AG08395 (cell line): Measurements from ENCODE around the gene EFNA2.

ENCODE experiments used
- DNase-seq: peaks from one replicate; pipeline ENCODE4 v3.0.0; 2012; ENCODE audit warnings: mixed read lengths, low spot score

EFNA2 gene

DNA sequence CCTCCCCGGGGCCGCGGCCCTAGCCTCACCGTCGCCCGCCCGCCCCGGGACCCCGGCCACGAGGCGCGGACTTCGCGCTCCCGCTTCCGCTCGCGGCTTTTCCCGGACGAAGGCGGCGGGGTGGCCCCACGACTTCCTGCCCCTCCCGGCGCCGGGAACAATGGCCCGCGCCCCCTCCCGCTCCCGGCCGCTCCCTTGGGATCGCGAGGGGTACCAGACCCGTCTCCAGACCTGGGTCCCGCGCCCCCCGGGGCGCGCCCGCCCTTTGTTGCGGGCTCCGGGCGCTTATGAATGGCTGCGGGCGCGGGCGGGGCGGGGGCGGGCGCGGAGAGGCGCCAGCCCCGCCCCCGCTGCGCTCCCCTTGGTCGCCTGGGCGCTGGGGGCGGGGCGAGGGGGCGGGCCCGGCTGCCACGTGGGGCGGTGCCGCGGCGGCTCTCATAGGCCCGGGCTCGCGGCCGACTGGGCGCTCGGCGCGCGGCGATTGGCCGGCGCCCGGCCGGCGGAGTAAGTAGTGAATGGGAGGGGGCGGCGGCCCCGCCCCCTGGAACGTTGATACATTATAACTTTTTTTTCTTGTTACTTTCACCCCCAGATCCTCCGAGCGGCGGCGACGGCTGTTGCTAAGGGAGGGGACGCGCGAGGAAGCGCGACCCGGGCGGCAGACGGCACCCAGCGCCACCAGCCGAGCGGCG is 36.2 kb upstream of the EFNA2 start:
- DNase-seq, result peak; percentile 90

DNA sequence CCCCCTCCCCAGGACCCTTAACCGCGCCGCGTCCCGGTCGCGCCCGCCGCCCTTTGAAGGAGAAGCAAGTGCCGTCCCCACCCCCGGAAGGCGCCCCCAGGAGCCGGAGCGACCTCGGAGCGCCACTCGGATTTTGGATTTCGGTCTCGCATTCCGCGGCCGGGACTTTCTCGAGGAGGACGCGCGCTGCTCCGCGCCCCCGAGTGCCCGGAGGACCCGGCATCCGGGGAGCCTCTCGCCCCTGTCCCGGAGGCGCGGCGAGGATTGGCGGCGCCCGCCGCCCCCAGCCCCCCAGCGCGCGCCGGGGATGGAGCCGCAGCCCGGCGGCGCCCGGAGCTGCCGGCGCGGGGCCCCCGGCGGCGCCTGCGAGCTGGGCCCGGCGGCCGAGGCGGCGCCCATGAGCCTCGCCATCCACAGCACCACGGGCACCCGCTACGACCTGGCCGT is 35.7 kb upstream of the EFNA2 start:
- DNase-seq, result no peak

DNA sequence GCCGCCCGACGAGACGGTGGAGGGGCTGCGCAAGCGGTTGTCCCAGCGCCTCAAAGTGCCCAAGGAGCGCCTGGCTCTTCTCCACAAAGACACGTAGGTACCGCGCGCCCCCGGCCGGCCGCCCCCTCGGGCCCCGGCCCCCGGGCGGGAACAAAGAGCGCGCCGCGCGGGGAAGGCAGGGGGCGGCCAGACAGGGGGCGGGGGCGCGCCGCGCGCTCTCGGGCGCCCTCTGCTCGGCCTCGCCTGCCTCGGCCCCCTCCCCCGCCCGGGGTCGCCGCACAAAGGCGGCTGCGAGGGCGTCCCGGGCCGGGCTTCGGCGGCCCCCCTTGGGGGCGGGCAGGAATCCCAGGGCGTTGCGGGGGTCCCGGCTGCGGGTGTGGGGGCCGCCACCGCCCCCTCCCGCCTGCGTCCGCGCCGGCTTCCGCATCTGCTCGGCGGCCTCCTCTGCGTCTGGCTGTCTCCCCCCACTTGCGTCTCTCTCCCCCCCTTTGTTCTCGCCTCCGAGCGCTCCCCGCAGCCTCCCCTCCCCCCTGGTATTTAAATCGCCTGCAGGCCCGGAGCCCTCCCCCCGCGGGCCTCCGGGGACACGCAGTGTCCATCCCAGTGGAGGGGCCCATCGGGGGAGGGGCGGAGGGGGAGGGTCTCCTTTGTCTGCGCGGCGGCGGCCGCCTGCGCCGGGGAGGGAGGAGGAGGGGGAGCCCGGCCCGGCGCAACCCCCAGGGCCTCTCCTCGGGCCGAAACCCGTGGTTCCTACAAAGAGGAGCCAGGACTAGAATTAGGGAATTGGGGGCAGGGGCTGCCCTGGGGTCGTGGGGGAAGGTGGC is 35.0 kb upstream of the EFNA2 start:
- no peak for DNase-seq

DNA sequence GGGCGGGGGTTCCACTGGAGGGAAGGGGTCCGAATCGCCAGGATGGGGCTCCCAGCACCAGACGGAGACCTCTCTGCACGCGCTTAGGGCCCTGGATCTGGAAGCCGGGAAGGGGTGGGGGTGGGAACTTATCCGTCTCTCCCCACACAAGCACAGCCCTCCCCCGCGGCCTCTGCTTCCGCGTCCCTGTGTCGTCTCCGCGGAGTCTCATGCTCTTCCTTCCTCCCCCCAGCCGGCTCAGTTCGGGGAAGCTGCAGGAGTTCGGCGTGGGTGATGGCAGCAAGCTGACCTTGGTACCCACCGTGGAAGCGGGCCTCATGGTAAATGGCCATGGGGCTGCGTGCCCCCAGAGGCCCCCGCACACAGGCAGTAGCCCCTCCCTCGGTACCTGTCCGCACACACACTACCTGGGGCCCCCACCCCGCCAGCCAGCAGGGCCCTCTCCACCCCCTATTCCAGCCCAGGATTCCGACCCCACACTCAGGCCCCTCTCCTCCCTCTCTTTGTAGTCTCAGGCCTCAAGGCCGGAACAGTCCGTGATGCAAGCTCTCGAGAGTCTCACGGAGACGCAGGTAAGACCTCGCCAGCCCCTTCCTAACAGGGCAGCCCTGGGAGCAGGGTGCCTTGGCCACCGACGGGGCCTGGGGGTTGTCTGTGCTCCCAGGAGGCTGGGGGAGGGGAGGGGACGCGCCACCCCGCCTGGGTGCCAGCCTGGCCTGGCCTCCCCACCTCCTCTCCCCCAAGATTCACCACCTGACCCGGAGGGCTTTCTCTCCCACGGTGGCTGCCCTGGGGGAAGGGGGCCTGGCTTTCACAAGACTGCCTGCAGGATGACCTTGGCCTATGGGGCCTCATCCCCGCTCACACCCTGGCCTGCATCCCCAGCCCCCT is 34.1 kb upstream of the EFNA2 start:
- no peak for DNase-seq

DNA sequence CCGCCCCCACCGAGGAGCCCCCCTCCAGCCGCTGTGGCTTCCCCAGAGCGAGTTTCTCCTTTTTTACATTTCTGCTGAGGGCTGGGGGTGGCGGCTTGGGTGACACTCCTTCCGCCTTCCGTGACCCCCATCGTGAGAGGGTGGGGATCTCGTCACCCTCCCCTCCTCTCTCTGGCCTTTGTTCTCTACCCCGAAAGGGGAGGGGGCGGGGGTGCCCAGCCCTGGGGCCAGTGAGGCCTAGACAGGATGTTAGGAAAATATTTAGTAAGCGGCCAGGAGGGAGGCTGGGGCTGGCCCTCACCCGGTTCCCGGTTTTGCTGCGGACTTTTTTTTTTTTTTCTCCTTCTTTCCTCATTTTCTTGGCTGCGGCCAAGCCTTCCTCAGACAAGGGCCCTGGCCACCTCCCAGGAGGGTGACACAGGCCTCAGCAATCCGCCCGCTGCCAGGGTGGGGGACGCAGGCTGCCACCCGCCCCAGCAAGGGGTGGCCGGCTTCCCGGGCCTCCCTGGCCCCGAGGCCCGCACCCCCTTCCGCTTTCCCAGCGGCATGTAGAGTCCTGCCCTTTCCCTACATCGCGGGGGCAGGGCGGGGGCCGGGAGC is 33.4 kb upstream of the EFNA2 start:
- peak; percentile 72 for DNase-seq

DNA sequence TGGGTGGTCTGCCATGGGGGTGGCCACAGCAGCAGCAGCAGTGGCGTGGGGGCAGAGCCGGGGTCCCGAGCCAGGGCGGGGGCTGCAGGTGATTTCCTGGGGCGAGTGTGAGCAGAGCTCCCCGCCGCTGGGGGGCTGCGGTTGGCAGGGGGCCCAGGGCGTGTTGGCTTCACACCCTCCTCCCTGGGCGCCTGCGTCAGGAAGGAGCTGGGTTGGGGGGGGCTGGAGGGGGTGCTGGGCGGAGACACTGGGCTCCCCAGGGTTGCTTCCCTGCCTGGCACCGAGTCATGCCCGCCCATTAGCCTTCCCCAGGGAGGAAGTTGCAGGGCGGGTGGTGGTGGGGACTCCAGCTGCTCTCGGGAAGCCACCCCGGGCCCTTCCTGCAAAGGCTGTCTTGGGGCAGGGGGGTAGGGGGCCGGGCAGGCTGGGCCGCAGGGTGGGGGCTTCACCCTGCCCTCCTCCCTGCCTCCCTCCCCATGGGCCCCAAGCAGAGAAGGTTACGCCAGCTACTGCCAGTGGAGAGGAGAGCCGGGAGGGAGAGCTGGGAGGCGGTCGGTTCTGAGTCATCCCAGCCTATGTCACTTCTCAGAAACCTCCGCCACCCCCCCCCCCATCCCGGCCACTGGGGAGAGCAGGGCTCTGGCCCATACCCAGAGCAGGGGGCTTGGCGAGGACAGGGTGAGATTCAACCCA is 32.7 kb upstream of the EFNA2 start:
- peak; percentile 83 for DNase-seq

DNA sequence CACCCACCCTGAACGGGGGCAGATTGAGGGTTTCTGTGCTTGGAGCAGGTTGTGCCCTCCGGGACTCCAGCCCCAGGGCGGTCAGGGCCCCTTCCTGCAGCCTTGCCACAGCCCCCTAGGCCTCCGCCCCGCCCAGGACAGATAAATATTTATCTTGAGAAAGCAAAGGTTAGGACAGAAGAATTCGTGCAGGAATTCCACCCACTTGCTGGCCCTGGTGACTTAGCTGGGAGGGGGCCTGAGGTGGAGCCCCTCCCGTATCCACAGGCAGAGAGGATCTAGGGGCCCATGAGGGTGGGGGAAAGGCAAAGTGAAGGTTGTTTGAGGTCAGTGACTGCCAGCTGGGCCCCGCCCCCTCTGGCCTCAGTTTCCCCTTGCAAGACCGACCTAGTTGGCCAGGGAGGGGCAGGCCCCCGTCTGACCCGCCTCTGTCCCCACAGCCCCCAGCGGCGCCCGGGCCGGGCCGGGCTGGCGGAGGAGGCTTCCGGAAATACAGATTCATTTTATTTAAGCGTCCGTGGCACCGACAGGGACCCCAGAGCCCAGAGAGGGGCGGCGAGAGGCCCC is 32.1 kb upstream of the EFNA2 start:
- no peak for DNase-seq

DNA sequence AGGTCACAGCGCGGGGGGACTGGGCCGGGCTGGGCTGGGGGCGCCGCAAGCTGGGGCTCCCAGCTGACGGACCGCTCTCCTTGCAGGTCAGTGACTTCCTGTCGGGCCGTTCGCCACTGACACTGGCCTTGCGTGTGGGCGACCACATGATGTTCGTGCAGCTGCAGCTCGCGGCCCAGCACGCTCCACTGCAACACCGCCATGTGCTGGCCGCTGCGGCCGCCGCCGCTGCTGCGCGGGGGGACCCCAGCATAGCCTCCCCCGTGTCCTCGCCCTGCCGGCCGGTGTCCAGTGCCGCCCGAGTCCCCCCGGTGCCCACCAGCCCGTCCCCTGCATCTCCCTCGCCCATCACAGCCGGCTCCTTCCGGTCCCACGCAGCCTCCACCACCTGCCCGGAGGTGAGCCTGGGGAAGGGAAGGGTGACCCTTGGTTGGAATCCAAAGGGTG is 31.6 kb upstream of the EFNA2 start:
- no peak for DNase-seq

DNA sequence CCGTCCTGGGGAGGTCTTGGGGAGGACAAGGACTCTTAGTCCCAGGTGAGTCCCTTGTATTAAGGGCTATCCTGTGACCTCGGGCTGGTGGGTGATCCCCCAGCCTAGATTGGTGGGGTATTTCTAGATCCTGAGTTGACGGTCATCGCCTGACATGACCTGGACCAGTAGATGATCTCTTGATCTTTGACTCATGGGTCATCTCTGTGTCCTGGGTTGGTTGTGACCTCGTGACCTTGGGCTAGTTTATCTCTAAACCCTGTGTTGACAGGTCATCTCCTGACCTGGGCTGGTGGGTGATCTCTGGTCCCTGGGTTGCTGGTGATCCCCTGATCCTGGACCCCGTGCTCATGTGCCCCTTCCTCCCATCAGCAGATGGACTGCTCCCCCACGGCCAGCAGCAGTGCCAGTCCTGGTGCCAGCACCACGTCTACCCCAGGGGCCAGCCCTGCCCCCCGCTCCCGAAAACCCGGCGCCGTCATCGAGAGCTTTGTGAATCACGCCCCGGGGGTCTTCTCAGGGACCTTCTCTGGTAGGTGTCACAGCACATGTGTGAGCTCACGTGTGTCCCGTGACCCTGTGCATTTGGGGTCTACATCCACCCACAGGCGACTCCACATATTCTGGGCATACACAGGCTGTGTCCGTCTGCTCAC is 31.0 kb upstream of the EFNA2 start:
- no peak for DNase-seq

DNA sequence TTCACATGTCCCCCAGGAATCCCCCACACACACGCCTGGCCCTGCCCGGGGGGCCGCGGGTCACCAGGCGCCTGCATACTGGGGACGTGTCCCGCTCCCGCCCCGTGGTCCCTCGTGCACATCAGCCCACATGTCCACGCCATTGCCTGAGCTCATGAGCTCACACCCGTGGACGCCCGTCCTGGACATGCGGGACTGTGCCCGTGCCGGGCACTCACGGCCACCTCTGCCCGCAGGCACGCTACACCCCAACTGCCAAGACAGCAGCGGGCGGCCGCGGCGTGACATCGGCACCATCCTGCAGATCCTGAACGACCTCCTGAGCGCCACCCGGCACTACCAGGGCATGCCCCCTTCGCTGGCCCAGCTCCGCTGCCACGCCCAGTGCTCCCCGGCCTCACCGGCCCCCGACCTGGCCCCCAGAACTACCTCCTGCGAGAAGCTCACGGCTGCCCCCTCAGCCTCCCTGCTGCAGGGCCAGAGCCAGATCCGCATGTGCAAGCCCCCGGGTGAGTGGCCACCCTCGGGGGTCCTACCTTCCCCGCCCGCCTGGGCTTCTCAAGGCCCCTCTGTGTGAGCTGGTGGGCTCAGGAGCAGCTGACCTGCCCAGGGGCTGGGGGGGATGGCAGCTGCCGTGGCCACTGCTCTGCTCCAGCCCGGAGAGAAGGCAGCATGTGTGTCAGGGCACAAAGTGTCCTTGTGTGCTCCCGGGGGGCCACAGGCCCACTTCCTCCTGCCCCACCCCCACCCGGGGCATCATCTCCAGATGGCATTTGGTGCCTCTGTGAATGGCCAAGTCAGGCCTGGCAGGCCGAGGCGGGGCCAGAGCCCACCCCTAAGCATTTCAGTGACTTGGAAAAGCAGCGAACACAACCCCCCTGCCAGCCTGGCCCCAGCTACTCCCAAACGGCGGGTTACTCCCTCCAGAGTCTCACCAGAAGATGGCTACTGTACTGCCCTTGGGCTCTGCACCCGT is 30.2 kb upstream of the EFNA2 start:
- DNase-seq, result no peak

DNA sequence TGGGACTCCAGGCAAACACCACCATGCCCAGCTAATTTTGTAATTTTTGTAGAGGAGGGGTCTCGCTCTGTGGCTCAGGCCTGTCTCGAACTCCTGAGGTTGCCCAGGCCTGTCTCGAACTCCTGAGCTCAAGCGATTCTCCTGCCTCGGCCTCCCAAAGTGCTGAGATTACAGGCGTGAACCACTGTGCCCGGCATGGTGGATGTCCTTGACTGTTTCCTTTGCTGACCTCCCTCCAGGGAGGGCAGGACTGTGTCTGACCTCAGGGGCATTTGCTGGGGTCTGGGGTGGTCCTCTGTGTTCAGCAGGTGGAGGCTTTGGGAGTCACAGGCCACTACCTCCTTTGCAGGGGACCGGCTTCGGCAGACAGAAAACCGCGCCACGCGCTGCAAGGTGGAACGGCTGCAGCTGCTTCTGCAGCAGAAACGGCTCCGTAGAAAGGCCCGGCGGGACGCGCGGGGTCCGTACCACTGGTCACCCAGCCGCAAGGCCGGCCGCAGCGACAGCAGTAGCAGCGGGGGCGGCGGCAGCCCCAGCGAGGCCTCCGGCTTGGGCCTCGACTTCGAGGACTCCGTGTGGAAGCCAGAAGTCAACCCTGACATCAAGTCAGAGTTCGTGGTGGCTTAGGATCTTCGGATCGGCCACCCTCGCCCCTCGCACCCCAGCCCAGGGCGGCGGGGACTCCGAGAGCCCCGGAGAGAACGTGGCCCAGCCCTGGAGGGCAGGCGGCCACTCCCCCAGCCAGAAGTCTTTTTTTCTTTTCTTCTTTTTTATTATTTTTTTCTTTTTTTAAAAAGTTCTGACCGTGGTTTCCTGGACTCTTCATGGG is 28.8 kb upstream of the EFNA2 start:
- no peak for DNase-seq

DNA sequence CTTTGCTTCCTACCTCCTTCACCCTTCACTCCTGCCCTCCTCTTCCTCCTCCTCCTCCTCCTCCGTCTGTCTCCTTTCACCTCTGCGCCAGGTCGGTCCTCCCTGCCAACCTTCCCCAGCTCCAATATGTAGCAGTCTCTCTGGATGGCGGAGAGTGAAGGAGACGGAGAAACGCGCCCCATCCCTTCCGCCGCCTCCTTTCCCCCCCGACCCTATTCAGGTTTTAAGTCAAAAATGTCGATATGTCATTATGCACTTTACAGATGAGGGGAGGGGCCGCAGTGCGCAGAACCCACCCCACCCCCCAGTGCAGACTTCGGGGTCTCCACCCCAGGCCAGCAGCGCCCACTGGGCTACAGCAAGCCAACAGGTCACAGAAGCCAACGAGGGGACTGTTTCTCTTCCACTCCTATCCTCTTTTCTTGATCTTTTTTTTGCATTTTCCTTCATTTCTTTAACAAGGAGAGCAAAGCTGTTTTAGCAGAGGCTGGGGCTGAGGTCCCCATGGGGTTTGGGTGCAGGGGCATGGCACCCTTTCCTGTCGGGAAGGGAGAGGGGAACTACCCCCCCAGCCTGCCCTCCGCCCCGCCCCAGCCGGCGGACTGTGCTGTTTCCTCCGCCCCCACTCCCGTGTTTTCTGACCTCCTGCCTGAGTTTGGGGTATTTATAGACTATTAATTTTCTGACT is 28.1 kb upstream of the EFNA2 start:
- no peak for DNase-seq

DNA sequence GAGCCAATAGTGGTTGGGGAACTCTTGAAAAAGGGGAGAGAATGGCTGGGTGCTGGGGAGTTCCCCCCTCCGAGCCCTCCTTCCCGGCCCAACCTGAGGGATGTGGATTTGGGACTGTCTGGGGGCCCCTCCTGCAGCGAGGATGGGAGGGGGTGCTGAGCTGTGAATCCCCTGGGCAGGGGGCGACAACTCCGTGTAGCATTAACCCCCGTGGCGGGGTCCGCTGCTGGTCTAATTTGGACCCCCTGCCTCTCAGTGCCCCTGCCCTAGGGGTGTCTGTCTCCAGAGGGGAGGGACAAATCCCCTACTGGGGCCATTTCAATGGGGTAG is 27.5 kb upstream of the EFNA2 start:
- no peak for DNase-seq

DNA sequence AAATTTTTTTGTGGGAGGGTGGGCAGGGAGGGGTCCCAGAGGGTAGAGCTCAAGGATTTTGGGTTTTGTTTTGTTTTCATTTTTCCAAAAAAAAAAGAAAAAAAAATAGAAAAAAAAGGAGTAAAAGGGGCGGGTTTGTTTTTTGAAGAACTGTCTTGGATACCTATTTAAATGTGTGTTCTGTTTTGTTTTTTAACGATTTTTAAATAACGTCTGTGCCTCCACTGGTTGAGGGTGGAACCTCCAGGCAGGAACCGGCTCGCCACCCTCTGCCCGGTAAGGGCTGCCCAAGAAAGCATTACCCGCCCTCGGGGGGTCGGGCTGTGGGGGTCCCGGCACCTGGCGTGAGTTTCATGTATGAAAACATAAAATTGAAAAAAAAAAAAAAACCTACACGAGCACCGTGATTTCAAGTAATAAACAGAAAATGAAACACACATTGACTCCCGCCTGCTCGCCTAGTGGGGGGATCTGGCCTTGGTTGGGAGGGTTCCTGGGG is 26.9 kb upstream of the EFNA2 start:
- DNase-seq, result no peak

DNA sequence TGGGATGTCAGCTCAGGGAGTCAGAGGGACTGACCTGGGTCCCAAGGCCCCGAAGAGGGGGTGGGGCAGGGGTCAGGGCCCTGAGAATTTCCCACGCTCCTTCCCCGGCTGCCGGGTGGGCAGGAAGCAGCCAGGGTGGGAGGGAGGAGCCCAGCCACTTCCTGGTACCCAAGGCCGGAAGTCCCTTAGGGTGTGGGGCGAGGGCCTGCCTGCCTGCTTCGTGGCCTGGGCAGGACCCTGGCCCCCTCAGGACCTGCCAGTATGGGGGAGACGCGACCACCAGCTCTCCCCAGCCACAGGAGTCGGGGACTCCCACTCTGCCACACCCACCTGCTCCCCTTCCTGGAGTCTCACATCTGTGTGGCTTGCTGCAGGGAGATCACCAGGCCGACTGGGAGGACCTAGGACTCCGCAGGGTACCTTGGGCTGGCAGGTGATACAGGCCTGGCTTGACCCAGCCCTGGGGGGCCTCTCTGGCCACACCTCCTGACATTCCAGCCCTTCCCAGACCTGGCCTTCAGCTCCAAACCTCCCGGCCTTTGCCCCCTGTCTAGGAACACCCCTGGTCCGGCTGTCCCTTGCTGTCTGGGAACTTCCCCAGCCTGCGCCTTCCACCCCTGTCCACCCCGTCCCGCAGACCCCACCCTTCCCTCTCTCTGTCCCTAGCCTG is 26.3 kb upstream of the EFNA2 start:
- no peak for DNase-seq

DNA sequence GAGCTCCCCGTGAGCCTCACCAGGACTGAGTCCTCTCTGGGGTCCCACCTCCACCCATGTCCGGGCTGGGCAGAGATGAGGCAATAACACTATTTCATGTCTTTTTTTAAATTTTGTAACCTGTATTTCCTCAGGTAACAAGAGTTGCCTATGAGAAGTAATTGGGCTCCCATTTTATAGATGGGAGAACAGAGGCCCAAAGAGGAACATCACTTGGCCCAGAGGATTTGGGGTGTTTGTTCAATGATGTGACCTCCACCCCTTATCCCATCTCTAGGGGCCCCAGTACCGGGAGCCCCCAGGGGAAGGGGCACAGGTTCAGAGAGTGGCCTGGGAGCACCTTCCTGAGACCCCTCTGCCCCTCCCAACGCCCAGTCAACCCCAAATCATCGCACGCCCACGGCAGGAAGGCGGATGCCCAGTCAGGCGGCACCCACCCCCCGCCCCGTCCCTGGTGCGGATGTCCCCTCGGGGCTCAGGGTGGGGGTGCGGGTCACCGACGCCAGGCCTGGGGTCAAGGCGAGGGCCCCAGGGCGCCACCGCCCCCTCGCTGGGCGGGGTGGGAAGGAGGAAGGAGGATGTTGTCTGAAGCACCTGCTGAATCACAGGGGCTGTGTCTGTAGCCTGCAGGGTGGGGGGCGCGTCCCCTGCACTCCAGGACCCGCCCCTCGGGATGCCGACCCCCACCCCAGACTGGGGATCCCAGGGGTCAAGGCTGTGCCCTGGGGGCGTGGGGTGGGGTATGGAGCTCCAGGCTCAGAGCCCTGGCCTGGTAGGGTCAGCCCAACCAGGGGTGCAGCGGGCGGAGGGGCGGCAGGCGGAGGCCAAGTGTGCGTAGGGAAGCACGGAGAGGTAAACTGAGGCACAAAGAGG is 25.6 kb upstream of the EFNA2 start:
- DNase-seq, result no peak
